A204.1 (cell line): ENCODE measurements around the gene OVCA2.

Experiments used
- FAIRE-seq: peaks from 2 replicates; lab custom pipeline; 2012; peaks lifted over from hg19 to GRCh38; lab: Jason Lieb, UNC

OVCA2 gene

DNA sequence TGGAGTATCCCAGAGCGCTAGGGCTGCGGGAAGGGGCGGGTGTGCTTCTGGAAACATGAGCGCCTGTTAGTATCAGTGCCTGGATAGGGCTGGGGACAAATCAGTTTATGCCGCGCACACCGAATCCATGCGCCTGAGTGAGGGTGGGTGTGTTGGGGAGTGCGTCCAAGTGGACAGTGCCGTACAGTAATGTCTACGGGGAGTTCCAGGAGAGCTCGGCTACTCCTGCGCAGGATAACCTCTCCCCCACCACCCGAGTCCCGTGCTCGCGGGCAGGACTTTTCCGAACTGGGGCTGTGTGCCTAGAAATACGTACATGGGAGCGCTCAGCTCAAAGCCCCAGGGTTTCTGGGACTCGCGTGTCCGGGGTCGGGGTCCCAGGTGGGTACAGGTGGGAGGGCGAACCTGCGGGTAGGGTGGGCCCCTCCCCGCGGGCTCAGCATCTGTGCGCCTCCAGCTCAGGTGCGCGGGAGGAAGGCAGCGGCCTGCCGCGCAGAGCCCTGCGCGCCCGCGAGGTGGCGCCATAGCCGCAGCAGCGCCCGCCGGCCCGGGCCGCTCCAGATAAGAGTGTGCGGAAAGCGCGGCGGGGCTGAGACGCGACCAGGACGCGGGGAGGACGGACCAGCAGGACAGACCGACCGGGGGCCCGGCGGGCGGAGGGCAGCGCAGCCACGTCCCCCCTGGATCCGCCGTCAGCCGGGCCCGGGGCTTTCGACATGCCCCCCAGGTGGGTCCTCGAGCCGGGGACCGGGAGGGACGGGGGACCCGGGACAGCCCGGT is 12.9 kb downstream of the OVCA2 start, which contains the start of gene HIC1:
HIC1 (plus strand) TSS at position 592 of the 780 bp plus-strand sequence. CDS start 1,588 bp downstream, outside the sequence.
- FAIRE-seq, result no peak

DNA sequence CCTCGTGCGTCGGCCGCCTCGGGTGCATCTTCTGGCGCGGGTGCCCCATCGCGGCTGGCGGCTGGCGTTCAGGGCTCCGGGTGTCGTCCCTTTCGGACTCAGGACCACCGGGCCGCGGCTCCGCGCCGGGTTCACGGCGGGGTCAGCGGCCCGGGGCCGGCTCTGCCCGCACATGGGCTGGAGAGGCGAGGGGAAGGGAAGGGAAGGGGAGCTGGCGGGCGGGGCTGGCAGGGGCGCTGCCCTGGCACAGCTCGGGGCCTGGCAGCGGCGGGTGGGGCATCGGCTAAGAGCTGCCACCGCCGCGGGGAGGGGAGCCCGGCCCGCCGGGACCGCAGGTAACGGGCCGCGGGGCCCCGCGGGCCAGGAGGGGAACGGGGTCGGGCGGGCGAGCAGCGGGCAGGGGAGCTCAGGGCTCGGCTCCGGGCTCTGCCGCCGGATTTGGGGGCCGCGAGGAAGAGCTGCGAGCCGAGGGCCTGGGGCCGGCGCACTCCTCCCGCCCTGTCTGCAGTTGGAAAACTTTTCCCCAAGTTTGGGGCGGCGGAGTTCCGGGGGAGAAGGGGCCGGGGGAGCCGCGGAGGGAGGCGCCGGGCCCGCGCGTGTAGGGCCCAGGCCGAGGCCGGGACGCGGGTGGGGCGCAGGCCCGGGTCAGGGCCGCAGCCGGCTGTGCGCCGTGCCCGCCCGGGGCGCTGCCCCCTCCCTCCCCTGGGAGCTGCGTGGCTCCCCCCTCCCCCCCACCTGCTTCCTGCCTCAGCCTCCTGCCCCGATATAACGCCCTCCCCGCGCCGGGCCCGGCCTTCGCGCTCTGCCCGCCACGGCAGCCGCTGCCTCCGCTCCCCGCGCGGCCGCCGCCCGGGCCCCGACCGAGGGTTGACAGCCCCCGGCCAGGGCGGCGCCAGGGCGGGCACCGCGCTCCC is 13.7 kb downstream of the OVCA2 start:
- no peak for FAIRE-seq

DNA sequence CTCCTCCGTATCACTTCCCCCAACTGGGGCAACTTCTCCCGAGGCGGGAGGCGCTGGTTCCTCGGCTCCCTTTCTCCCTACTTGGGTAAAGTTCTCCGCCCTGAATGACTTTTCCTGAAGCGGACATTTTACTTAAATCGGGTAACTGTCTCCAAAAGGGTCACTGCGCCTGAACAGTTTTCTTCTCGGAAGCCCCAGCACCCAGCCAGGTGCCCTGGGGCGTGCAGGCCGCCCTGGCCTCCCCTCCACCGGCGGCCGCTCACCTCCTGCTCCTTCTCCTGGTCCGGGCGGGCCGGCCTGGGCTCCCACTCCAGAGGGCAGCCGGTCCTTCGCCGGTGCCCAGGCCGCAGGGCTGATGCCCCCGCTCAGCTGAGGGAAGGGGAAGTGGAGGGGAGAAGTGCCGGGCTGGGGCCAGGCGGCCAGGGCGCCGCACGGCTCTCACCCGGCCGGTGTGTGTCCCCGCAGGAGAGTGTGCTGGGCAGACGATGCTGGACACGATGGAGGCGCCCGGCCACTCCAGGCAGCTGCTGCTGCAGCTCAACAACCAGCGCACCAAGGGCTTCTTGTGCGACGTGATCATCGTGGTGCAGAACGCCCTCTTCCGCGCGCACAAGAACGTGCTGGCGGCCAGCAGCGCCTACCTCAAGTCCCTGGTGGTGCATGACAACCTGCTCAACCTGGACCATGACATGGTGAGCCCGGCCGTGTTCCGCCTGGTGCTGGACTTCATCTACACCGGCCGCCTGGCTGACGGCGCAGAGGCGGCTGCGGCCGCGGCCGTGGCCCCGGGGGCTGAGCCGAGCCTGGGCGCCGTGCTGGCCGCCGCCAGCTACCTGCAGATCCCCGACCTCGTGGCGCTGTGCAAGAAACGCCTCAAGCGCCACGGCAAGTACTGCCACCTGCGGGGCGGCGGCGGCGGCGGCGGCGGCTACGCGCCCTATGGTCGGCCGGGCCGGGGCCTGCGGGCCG is 14.7 kb downstream of the OVCA2 start:
- no peak for FAIRE-seq

DNA sequence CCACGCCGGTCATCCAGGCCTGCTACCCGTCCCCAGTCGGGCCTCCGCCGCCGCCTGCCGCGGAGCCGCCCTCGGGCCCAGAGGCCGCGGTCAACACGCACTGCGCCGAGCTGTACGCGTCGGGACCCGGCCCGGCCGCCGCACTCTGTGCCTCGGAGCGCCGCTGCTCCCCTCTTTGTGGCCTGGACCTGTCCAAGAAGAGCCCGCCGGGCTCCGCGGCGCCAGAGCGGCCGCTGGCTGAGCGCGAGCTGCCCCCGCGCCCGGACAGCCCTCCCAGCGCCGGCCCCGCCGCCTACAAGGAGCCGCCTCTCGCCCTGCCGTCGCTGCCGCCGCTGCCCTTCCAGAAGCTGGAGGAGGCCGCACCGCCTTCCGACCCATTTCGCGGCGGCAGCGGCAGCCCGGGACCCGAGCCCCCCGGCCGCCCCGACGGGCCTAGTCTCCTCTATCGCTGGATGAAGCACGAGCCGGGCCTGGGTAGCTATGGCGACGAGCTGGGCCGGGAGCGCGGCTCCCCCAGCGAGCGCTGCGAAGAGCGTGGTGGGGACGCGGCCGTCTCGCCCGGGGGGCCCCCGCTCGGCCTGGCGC is 15.4 kb downstream of the OVCA2 start:
- no peak for FAIRE-seq

DNA sequence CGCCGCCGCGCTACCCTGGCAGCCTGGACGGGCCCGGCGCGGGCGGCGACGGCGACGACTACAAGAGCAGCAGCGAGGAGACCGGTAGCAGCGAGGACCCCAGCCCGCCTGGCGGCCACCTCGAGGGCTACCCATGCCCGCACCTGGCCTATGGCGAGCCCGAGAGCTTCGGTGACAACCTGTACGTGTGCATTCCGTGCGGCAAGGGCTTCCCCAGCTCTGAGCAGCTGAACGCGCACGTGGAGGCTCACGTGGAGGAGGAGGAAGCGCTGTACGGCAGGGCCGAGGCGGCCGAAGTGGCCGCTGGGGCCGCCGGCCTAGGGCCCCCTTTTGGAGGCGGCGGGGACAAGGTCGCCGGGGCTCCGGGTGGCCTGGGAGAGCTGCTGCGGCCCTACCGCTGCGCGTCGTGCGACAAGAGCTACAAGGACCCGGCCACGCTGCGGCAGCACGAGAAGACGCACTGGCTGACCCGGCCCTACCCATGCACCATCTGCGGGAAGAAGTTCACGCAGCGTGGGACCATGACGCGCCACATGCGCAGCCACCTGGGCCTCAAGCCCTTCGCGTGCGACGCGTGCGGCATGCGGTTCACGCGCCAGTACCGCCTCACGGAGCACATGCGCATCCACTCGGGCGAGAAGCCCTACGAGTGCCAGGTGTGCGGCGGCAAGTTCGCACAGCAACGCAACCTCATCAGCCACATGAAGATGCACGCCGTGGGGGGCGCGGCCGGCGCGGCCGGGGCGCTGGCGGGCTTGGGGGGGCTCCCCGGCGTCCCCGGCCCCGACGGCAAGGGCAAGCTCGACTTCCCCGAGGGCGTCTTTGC is 16.2 kb downstream of the OVCA2 start:
- FAIRE-seq, result no peak

DNA sequence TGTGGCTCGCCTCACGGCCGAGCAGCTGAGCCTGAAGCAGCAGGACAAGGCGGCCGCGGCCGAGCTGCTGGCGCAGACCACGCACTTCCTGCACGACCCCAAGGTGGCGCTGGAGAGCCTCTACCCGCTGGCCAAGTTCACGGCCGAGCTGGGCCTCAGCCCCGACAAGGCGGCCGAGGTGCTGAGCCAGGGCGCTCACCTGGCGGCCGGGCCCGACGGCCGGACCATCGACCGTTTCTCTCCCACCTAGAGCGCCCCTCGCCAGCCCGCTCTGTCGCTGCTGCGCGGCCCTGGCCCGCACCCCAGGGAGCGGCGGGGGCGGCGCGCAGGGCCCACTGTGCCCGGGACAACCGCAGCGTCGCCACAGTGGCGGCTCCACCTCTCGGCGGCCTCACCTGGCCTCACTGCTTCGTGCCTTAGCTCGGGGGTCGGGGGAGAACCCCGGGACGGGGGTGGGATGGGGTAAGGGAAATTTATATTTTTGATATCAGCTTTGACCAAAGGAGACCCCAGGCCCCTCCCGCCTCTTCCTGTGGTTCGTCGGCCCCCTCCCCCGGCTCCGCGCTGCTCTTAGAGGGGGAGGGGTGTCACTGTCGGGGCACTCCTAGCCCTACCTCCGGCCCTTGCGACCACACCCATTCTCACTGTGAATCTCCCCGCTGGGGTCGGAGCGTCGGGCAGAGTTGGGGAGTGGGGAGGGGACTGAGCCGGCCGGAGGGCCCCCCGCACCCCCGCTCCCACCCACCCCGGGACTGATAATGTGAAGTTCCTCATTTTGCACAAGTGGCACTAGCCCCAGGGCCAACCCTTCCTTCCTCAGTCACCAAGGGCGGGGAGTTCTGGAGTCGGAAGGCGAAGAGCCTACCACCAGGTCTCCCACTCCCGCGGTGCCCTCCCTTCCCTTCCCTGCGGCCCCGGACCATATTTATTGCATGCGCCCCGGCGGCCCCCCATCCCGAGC is 17.0 kb downstream of the OVCA2 start:
- no peak for FAIRE-seq

DNA sequence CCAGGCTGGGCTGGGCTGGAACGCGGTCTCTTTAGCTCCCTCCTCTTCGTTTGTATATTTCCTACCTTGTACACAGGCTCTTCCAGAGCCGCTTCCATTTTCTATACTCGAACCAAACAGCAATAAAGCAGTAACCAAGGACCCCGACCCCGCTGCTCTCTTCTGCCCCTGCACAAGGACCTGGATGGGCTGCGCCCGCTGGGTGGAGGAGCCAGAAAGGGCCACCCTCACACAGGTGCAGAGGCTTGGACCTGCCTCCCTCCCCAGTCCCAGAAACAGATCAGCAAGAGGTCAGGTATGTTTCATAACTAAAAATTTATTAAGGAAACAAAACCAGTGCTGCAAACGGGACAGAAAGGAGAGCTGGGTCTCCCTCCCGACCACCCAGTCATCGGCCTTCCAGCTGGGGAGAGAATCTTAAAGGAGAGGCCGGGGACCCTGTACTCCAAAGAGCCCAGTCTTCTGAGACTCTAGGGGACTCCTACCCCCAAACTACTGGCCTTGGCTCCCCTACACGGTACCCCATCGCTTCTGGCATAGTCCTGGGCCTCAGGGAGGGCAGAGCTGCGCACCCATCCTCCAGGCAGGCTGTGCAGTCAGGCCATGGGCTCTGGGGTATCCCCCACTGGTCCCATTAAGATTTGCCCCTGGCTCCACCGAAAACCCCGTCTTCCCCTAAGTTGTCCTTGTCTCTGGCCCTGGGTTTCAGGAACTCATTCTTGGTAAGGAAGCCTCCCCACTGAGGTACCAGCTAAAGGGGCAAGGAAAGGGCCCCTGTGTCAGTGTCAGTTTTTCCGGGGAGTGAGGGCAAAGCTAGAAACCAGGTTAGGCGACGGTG is 17.9 kb downstream of the OVCA2 start:
- no peak for FAIRE-seq

DNA sequence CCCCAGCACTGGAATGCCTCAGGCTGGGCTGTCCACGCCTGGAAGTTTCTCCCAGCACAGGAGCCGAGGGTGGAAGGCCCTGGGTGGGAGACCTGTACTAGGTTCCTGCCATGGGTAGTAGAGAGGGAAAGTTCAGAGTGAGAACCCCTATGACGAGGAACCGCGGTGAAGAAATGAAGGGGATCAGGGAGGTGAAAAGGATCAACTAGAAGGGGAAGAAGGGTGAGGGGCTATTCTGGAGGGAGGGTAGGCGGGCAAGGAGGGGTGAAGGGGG is 18.5 kb downstream of the OVCA2 start:
- FAIRE-seq, result no peak

DNA sequence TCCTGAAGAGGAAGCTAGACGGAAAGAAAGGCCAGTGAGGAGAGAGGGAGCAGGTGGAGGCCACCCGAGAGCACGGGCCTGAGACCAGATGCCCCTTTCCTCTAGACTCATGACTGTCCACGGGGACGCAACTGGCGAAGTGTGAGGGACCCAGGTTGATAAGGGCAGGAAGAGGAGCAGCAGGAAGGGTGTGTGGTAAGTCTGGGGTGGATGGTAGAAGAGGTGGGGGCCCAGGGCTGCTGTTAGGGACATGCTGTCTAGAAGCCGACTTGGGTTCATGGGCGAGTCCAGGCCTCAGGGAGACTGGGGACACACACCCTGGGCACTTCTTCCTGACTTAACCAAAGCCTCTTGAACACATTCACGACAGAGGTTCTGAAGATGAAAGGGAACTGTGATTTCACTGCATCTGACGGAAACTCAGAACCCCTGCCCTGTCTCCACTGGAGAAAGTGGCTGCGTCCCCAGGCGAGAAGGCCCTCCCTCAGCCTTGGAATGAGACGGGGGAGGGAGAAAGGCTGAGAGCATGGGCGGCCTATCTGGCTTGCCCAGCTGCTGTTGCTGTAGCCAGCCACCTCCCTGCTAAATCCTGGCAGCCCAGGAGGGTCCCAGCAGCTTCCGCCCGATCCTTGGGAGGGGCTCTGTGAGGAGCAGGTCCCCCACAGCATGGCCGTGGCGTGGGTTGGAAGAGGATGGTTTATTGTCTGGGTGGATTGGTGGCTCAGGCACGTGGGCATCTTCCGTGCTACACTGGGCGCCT is 19.0 kb downstream of the OVCA2 start:
- no peak for FAIRE-seq

DNA sequence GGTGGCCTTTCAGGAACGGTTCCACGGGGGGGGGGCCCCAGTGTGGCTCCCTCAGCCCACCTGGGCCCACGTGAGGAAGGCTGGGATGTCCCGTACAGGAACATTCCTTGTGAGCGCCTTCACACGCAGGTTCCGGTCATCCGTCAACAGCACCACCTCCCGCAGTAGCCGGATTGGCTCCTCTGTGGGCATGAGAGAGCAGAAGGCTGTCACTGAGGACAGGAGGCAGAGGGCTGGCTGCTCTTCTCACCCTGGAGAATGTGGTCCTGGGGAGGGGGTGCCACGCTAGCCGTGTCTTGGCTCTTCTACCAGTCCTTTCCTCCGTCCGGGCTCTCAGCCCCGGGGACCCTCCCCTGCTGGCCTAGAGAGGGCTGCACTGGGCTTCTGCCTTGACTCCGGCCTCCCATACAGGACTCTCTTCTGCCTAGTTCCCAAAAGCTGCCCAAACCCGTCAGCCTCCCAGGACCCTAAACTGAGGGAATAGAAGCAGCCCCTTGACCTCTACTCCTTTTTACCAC is 19.7 kb downstream of the OVCA2 start:
- no peak for FAIRE-seq

DNA sequence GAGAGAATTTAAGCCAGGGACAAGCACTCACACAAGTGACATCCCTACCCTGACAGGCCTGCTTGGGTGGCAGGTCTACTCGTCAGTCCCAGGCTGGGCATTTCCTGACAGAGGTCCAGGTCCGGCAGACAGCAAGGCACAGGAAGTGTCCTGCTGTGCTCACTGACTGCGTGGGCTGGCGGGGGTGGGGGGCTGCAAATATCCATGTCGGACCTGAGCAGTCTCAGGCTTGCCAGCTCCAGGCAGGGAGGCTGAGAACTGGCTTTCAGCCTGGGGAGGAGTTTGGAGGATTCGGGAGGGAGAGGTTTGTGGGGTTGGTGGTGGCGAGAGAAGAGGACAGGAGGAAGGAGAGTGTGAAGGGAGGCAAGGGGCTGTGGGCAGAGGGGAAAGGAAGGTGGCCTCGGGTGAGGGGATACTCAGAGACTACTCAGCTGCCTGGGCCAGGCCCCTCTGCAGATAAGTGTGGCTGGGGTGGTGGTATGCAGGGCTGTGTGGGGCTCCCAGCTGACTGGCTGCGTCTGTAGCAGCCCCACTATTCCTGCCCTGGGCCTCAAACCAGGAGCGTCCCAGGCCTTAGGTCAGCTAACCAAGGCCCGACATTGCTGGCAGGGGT is 20.9 kb downstream of the OVCA2 start:
- FAIRE-seq, result no peak

DNA sequence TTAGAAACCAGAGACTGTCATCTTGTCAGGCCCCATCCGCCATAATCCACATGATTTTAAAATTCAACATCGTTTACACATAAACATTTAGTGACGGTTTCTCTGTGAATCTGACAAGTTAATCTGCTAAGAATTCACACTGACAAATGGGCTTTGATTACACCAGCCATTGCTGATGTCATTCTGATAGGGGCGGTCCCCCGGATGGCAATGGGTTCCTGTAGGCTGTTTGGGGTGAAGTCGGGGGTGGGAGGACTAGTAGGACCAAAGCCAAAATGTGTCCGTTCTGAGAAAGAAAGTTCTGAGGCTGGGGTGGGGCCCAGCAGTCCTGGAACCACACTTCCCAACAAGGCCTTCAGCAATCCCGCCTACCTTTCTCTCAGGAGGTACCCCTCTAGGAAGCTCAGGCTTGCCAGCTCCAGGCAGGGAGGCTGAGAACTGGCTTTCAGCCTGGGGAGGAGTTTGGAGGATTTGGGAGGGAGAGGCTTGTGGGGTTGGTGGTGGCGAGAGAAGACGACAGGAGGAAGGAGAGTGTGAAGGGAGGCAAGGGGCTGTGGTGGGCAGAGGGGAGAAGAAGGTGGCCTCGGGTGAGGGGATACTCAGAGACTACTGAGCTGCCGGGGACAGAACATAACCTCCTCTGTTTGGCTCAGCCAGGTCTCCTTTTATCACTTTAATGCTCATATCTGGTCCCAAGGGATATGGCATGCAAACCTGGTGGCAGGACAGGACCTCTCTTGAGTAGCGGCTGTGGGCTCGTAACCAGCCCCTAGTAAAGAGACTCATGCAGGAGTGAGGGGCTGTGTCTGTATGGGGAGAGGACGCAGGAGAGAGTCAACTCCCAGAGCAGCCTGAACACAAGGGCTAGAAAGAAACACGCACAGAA is 21.7 kb downstream of the OVCA2 start:
- no peak for FAIRE-seq

DNA sequence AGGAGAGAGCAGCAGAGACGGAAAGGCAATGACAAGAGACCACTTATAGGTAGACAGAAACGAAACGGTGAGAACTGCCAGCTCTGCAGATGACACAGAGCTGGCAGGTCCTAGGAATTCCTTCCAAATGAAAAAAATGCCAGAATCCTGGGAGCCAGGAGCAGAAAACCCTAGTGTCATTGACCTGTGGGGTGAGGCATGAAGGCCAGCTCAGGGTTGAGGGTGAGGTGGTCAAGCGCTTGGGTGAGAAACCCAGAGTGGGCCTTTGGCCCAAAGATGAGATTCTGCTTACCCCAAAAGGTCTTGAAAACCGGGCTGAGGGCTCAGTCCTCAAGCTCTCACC is 22.3 kb downstream of the OVCA2 start:
- no peak for FAIRE-seq

DNA sequence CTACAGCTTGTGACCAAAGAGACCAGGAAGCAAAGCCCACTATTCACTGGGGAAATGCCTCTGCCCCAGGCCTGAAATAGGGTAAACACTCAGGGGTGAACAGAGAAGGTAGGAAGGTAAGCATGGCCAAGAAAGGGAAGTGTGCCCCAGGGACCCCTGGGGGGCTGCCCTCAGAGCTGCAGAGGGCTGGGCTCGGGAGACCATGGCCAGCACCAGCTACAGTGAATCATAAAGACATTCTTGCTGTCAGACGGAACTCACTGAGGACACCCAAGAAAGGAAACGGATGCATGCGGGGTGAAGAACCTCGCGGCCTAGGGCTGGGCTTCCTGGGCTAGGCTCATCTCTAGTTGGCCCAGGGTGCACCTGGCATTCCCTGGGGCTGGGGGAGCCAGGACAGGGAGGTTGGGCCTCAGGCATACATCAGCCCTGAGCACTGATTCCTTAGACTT is 22.7 kb downstream of the OVCA2 start:
- FAIRE-seq, result no peak

DNA sequence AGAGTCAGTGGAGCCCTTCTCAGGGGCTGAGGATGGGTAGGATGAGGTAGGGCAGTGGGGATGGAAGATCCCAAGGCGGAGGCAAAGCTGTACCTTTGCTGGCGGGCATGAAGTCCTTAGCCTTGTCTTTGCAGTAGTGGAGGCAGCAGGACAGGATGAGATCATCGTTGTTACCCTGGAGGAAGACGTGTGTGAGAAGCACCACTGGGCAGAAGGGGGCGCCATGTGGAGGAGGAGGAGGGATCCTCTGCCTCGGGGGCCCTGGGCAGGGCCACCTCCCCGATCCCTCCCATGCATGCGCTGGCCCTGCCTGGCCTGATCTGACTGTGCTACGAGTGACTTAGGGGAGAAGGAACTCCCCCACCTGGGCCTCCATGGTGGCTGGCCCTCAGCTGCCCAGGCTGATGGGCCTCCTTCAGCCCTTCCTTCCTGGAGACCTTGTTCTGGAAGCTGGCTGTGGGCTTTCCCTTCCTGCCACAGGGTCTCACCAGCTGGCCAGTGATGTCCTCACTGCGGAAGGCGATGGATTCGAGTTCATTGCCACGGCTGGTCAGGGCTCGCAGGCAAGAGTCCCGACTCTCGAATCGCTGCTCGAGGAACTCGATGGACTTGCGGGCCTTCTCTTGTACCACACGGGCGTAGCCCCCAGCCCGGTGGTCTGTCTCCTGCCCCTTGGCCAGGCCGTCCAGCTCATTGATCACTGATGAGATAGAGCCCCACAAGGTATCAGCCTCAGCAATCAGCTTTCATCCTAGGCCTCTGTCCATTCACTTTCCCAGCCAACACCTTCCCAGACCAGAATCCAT is 23.4 kb downstream of the OVCA2 start:
- no peak for FAIRE-seq

DNA sequence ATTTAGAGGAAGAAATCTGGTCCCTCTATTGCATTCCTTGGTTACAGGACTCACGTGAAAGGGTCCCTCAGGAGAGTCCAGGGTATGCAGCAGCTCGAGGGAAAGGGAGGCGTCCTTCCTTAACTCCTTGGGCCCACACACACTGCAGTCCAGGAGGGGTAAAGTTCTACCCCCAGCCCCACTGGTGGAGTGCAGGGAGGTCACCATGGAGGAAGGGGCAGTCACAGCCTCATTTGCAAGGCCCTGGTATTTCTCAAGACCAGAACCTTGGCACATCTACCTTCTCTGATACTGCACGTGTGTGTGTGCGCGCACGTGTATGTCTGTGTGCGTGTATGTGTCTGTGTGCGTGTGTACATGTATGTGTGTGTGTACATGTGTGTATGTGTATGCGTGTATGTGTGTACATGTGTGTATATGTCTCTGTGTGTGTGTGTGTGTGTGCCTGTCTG is 24.2 kb downstream of the OVCA2 start:
- FAIRE-seq, result no peak
